ENCODE data around the gene FBXL7. TPM values are rescaled to one million over a fixed set of nuclear protein-coding genes. Genes with fewer than 3 reads are reported as not detected.

The FBXL7 gene
- total RNA-seq, 1 donor from 2014 or later, result 12.2 TPM

DNA sequence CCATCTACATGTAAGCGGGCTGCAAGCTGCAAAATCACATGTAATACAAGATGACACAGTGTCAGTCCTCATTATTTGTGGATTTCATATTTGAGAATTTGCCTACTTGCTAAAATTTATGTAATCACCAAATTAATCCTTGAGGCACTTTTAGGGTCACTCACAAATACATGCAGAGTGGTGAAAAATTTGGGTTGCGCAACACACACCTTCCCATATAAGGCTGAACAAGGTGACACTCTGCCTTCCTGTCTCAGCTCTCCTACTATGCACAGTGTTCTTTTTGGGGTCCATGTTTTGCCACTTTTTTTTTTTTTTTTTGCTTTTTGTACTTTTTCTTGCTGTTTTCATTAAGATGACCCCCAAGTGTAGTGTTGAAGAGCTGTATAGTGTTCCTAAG, 111.0 kb downstream of the FBXL7 start:
- no peak for DNase-seq (ENCODE audit: low spot score)

DNA sequence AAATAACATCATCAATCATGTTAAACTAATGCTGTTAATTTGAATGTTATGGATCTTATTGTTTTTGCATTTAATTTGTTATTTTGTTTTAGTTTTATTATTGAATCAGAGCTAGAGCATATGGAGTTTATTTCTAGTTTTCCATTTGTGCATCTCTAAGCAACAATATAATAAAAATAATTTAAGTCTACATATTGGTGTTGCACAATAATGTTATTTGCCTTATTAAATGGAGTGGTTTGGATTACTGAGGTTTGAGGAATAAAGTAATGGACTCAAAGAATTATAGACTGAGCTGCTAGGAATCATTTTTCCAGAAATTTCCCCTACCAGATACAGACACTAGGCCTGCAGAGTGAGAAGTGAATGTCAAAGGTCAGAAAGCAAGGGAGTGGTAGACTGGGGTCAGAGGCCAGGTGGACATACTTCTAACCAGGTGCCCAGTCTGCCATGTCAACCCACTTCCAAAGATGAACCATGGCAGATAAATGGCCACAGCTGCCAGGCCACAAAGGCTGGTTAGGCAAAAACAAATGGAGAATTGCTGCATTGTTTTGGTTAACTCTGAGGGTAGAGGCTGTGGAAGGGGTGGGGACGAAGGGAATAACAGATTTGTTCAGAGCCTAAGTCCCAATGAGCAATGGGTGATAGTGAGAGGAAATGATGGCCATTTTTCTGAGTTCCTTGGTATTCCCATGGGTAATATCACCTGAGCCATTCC, 113.1 kb downstream of the FBXL7 start:
- DNase-seq (ENCODE audit: low spot score), result no peak

DNA sequence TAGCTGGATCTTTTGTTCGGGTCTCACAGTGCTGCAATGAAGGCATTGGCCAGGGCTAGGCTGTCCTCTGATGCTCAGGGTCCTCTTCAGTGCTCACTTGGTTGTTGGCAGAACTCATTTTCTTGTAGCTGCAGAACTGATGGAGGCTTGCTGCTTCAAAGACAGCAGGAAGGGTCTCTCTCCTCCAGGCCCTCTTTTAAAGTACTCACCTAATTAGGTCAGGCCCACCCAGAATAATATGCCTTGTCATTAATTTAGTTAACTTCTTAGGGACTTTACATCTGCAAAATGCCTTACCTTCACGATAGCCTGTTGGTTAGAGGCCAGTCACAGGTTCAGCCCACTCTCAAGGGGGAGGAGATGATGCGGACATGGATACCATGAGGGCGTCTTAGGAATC, 114.7 kb downstream of the FBXL7 start:
- no peak for DNase-seq (ENCODE audit: low spot score)

DNA sequence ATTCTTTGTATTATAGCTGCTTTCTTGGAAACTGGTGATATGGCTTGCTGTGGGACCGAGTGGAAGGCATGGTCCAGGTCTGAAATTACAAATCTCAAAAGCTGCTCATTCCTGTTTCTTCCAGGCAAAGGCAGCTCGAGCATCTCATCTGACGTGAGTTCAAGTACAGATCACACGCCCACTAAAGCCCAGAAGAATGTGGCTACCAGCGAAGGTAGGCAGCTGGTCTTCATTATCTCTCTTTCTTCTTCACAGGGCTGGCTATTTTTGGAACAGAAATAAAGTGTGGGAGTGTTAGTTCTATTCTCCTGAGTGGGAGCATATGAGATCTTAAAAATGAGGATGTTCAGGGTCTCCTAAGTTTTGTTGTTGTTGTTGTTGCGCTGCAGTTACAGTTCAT, 115.9 kb downstream of the FBXL7 start:
- DNase-seq (ENCODE audit: low spot score), result no peak

DNA sequence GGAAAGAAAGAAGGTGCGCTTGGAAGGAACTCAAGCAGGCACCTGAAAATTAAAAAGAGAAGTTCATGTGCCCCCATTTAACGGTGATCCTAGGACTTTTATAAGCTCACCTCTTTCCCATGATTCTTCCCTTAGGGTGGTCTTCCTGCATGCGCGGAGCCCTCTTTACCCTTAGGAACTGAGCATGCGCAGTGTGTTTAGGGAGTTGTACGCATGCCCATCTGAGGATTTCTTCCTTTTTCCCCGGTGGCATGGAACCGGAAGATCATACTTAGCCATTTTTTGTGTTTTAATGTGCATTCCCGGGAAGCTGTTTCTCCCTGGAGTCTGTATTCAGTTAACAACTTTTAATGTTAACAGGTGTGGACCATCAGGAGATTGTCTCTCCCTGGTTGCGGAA, 119.0 kb downstream of the FBXL7 start:
- no peak for DNase-seq (ENCODE audit: low spot score)

DNA sequence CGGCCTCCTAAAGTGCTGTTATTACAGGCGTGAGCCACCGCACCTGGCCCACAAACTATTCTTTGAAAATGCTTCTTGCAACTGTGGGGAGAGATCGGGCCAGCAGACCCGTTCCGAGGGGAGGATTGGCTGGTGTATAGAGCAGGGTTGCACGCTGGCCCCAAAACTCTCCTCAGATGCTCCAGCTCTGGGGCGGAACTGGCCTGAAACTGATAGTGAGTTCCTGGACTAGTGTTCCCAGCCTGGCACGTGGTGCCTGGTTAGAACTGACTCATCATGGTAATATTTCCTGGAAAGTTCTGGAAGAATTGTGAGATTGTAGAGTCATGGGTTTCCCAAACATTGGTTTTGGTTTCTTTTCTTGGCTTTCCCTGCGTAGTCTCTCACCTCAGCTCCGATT, 120.5 kb downstream of the FBXL7 start:
- no peak for DNase-seq (ENCODE audit: low spot score)

DNA sequence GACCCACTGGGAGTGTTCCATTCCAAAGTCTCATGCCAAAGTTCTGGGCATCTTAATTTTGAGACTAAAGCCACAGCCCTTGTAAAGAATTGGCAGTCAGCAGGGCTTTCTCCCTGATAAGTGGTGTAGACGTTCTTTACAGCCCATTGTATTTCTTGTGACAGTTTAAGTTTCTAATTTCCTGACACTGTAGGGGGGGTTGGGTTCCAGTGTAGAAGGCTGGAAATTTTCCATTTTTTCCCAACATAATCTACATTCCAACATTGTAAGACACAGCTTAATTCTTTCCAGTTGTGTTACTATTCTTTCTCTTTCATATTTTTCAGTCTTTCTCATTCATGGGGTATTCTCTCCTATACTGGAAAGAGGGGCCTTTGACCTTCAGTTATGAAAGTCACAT, 121.1 kb downstream of the FBXL7 start:
- no peak for DNase-seq (ENCODE audit: low spot score)

DNA sequence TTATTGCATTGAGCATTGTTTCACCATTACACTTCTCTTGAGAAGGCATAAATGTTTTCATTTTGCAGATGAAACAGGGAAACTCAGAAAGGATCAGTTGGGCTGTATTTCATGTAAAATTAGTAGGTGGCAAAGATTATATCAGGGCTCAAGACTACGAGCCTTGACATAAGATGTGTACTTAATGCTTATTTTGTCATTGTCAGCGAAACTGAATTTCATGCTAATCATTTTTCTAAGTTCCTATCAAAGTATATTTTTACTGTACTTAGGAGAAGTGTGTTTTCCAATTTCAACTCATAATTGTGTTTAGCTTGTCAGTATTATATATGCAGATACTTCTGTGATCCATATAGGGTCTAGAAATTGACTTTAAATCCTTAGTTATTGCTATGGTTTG, 123.8 kb downstream of the FBXL7 start:
- no peak for DNase-seq (ENCODE audit: low spot score)

DNA sequence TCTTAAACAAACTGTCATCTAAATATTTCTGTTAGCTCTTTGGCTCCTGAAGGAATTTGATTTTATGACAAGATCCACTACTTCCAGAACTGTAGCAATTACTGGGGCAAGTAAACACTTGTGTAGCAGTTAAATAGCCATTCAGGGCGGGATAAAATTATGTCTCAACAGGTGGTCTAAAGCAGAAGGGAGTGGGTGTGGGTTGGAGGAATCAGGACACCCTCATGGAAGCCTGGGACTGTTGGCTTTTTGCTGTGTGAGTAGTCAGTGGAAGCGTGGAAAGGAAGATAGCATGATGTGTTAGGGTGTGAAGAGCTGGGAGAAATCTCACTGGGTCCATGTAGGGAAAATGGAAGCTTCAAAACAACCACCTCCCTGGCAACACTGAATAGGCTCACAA, 127.1 kb downstream of the FBXL7 start:
- no peak for DNase-seq (ENCODE audit: low spot score)

DNA sequence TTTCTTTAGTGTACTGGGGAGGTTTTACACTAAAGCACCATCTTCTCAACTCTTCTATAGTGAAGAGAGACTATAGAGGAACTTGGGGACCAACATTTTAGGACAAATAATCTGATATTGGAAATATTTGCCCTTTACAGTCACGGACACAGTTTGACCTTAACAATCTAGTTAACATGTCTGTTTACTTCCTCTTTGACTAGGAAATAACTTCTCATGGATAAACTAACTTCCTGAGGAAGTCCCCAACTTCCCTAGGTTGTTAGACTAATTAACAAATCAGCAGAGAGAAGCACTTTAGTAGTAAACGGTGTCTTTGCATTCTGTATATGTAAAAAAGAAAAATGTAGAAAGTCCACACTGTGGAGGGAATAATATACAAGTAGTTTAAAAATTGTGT, 127.7 kb downstream of the FBXL7 start:
- no peak for DNase-seq (ENCODE audit: low spot score)

DNA sequence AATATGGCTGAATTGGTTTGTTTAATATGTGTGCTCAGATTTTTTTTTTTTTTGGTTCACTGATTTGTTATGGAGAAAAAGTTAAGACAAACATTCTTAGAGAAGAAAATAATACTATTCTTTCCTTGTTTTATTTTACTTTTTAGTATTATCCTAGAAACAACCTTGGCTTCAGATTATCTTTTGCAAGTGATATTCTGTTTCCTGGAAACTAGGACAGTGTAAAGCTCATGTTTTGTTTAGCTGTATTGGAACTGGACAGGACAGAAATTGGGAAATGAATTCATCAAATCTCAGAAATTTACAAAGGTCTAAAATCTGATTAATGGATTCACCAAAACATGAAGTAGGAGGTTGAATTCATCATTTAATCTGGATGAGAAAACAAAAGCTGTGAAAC, 130.5 kb downstream of the FBXL7 start:
- no peak for DNase-seq (ENCODE audit: low spot score)

DNA sequence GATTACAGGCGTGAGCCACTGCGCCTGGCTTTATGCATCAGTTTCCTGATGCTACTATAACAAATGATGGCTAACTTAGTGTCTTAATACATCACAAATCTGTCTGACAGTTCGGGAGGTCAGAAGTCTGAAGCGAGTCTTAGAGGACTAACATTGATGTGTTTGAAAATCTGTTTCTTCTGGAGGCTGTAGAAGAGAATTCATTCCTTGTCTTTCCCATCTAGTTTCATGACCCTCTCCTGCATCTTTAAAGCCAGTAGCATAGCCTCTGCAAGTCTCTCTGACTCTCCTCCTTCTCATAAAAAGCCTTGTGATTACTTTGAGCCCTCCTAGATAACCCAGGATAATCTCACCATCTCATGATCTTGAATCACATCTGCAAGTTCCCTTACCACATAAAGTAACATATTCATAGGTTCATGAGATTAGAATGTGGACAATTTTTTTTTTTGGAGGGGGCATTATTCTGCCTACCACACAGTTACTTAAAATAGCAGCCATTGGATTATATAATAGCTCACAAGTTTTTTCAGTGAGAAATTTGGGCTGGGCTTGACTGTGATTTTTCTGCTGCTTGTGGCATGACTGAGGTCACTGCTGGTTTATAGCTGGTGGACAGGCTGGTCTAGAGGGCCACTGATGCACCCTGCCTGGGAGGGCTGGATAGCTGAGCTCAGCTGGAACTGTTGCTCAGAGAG, 134.8 kb downstream of the FBXL7 start:
- no peak for DNase-seq (ENCODE audit: low spot score)

DNA sequence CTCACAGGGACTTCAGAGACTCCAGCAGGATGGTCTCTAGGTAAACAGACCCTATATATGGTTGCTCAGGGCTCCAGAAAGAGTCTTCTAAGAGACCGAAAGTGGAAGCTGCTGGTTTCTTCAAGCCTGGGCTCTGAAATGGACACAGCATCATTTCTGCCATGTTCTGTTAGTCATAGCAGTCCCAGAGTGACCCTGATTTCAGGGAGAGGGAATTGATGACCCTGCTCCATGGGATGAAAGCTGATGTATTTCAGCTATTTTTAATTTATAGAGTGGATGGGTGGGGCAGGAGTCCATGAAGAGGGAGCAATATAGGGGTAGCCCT, 135.3 kb downstream of the FBXL7 start:
- no peak for DNase-seq (ENCODE audit: low spot score)

DNA sequence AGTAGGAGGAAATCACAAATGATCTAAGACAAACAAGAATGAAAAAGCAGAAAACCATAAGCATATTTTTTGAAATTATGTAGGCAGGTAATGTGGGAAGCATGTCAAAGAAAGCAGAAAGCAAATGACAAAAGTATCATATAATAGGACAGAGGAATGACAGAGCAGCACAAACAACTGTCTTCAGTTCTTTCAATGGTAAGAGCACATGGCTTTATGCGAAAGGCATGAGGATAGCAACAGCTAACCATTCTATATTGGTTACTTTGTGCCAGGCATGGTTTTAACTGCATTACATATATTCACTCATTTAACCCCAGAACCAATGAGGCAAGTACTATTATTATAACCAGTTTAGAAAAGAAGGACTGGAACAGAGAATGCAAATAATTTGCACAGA, 137.4 kb downstream of the FBXL7 start:
- DNase-seq (ENCODE audit: low spot score), result no peak

DNA sequence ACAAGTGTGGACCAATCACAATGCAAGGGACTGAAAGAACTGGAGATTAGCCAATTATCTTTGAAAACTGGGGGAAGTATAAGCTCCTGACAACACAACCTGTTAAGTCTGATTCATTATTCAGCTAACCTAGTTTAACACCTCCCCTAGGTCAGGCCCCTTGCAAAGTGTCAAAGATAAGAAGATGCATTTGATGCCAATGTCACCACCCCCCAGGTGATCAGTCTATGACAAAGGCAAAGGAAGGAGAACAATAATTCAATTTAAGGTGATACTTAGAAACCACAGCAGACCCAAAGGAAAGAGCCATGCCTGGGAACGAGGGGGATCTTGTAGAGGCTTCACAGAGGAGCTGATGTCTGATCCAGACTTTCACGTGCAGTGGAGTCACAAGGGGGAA, 137.9 kb downstream of the FBXL7 start:
- no peak for DNase-seq (ENCODE audit: low spot score)

DNA sequence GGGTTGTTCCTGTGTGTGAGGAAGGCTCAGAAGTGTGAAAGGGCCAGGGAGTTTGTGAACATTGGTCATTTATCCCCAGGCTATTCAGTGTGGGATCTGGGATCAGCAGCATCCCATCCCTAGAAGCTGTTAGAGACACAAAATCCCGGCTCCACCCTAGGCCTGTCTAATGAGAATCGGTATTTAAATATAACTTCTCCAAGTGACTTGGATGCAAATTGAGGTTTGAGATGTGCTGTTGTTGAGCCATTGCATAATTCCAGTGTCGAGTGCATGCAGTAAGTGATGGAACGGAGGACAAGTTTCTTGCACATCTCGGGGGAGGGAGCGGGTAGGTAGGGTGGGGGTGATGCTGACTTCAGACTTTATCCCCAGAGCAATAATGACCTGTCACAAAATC, 138.3 kb downstream of the FBXL7 start:
- no peak for DNase-seq (ENCODE audit: low spot score)

DNA sequence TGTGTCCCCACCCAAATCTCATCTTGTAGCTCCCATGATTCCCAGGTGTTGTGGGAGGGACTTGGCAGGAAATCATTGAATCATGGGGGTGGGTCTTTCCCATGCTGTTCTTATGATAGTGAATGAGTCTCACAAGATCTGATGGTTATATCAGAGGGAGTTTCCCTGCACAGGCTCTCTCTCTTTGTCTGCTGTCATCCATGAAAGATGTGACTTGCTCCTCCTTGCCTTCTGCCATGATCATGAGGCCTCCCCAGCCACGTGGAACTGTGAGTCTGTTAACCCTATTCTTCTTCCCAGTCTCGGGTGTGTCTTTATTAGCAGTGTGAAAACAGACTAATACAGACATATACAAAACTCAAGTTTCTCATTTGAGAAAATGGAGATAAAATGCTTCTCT, 139.3 kb downstream of the FBXL7 start:
- DNase-seq (ENCODE audit: low spot score), result no peak

DNA sequence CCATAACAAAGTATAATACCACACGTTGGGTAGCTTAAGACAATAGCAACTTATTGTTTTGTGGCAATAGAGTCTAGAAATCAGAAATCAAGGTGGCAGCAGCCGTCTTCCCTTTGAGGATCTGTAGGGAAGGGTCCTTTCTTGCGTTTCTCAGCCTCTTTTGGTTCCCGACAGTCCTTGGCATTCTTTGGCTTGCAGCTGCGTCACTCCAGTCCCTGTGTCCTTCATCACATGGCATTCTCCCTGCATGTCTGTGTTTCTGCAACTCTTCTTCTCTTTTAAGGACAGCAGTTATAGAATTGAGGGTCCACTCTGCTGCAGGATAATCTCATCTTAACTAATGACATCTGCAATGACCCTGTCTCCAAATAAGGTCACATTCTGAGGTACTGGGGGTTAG, 140.1 kb downstream of the FBXL7 start:
- DNase-seq (ENCODE audit: low spot score), result no peak

DNA sequence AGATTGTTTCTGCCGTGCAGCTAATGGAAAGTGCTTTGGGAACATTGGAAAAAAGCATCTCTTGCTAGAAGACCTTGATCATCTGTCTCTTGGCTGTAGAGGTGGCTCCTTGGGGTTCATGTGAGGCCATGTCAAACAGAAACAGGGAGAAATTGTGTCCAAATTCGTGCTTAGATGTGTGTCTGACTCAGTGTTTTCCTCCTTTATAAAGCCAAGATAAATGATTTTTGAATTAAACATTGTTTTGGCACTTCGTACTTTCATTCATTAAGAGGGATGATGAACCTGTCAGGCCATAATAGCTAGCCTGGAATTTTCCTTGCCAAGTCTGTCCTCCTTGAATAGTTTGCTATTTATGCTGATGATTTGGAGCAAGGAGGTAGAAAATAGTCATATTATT, 143.8 kb downstream of the FBXL7 start:
- no peak for DNase-seq (ENCODE audit: low spot score)

DNA sequence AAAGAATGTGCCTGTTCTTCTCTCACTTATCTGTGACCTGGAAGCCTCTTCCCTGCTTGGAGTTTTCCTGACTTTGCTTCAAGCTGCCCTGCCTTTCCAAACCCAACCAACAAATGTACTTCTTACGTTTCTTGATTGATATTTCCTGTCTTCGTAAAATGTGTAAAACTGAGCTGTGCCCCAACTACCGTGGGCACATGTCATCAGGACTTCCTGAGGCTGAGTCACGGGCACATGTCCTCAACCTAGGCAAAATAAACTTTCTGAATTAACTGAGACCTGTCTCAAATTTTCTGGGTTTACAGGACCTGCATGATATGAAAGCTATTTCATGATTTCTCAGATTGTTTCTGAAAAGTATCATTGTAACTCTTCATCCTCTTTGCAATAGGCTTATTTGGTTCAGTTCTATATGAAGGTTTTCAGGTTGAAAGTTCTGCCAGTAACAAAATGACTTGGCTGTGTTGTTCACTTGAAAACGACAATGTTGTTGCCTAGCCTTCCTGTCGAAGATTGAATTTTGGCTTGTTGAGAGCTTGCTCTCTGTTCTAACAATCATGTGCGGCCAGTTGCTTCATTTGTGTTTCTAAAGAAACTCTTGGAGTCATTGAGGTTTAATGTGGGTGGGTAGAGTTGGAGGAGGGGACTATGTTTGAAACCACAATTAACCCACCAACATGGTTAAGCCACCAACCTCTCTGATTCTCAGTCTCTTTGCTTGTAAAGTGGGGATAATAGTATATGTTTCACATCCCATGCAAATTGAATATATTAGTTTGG, 145.6 kb downstream of the FBXL7 start:
- no peak for DNase-seq (ENCODE audit: low spot score)

DNA sequence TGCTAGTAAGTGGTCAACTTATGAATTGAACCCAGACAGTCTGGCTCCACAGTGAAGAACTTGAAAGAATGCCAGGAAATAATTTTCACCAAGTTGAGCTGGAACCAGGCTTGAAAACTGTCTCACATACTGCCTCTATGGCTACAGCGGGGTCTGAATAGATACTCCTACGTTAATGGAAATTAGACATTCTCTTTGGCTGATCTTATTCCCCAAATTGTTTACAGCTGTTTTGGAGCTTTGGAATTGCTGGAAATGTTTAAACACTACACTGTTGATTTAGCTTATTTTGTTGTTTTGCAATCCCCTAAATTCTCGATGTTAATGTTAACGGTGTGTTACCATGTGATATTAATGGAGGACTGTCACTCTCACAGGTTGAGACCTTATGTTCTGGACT, 146.4 kb downstream of the FBXL7 start:
- DNase-seq (ENCODE audit: low spot score), result no peak

DNA sequence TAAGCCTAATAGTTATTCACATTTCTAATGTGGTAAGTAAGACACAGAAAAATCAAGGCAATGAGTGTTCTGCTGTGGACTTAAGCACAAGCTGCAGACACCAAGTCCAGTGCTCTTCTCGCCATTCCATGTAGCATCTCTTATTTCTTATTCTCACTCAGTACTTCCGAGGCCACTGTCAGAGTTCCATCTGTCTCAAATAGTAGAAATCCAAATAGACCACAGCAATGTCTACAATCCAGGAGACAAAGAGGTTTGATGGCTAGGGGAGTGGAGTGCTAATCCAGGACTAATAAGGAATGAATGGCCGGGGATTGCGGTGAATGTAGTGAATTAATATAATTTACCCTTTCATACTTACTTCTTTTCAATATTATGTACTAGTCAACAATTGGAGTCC, 147.3 kb downstream of the FBXL7 start:
- DNase-seq (ENCODE audit: low spot score), result no peak

DNA sequence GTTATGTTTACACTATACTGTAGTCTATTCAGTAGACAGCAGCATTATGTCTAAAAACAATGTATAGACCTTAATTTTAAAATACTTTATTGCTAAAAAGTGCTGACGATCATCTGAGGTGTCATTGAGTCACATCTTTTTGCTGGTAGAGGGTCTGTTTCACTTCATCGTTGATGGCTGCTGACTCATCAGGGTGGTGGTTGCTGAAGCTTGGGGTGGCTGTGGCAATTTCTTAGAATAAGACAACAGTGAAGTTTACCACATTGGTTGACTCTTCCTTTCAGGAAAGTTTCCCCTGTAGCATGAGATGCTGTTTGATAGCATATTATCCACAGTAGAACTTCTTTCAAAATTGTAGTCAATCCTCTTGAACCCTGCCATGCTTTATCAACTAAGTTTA, 150.3 kb downstream of the FBXL7 start:
- no peak for DNase-seq (ENCODE audit: low spot score)

All from mesenteric fat pad (tissue), 1 donor.